NCI-H524 treated with DMSO at 0.1 percent for 48 hours (cell line): Measurements from ENCODE around the gene CFAP77.

ENCODE experiments used
- DNase-seq: peaks from one replicate; lab custom pipeline; 2025; lab: John Stamatoyannopoulos, UW

Gene CFAP77

GRCh38 chr9:132582786-132583583 lies 173.0 kb downstream of the CFAP77 start:
- DNase-seq: no peak

DNA sequence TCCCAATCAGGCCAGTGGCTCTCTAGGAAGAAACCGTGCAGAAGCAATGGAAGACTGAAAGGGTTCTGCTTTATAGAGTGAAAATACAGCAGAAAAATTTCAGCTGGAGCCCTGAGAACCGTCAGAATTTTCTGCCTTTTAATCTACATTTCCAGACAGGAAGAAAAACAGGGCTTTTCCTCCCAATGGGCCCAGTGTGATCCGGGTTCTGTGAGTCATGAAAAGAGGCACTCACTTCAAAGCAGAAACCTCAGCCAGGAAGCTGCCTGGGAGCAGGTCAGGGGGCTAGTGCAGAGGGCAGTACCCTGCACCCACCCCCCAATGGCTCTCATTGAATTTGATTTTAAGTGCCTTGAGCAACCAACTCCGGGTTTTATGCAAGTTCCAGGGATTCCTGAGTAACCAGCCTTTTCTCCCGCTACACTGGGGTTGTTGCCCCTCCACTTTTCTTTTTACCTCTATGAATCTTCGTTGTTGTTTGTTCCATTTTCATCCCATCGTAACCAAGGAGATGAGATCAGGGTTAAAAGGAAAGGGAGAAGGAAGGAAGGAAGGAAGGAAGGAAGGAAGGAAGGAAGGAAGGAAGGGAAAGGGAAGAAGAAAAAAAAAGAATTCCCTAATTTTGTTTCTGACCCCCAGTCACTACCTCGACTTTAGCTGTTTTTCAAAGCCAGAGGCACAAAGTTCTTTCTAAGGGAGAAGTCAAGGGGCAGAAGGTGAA lies 173.7 kb downstream of the CFAP77 start:
- no peak for DNase-seq

DNA sequence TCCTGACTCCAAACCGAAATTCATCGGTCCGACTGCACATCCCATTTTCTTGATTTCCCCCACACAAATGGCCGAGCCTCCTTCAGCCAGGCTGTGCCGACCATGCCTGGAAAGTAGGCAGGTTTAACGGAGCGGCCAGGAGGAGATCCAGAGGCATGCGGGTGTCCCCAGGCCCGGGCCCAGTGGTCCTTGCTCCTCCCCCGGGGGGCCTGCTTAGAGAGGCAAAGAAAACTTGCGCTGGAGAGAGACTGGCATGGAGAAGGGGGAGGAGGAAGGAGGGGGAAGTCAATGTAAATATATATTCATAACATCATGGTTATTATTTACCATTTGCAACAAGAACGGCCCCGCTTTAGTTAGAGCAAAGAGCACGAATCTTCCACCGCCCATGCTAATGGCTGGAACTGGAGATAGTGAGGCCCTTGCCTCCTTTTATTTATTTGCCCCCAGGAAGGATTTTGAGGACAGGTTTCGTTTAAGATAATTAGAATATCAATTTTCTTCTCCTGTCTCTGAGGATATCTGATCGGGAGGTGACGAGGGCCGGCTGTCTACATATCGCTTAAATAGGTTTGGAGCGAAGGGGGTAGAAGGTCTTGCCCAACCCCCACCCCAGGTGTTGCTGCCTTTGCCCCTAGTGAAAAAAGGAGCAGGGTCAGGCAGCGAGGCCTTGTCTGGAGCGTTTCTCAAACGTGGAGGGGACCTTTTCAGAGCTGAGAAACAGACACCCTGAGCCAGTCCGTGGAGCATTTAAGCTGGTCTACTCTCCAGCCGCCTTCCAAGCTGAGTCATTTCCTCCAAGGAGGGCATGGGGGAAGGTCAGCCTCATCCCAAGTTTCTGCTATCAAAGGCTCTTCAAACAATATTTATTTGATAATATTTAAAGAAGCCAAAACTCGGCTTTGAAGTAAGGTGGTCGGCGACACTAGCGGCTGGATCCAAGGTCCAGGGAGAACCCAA lies 174.9 kb downstream of the CFAP77 start:
- DNase-seq: no peak

DNA sequence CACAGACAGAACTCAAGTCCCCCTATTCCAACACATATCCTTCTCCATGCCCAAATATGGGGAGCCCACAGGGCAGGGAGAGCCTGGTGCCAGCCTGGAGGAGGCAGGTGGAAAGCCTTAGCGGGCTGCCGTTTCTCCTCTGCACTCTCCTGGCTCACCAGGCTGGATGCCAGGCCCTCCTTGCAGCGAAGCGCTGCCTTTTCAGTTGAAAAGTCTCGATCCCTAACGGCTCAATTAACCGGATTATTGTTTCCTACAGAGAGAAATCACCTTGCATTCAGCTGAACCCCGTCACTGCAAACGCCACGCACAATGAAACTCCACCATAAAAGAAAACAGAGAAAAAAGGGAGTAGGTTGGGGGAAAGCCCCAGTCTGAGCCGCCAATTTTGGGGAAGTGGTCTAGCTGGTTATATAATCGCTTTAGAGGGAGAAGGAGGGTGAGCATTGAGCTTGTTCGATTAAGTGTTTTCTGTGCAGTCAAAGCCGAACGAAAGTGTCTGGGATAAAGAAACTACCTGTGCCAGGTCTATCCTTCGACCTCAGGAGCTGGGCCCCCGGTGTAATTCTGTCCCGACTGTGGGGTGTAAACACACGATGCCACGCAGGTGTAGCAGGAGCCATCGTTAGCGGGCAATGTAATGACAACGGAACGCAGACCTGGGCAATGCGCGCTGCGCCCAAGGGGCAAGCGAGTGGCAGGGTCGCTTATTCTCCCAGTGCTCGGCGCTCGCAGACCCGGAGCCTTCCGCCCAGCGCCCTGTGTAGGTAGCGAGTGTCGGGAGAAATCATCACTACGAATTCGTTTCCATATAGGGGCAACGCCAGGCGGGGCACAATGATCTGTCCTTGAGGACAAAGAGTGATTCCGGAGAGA lies 176.2 kb downstream of the CFAP77 start:
- no peak for DNase-seq

GRCh38 chr9:132586830-132587591 lies 177.0 kb downstream of the CFAP77 start:
- DNase-seq: no peak

- no peak for DNase-seq
These were observed 177.6 kb downstream of the CFAP77 start for GRCh38 chr9:132587592-132587955.

DNA sequence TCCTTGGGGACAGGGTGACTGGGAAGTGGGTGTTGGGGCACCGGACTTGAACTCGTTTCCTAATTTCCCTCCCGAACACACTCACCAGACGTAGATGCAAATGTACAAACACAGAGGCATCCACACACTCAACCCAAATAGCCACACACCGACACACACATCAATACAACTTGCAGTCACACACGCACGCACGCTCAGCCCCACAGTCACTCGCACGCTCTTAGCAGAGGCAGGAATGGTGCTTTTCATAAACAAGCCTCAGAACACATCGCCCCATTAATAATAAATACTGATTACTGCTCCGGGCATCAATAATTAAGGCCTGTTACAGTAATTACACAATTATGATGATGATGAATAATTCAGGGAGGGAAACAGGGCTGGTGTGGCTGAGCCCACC lies 178.1 kb downstream of the CFAP77 start:
- DNase-seq: no peak

GRCh38 chr9:132588501-132589147 lies 178.6 kb downstream of the CFAP77 start:
- no peak for DNase-seq

DNA sequence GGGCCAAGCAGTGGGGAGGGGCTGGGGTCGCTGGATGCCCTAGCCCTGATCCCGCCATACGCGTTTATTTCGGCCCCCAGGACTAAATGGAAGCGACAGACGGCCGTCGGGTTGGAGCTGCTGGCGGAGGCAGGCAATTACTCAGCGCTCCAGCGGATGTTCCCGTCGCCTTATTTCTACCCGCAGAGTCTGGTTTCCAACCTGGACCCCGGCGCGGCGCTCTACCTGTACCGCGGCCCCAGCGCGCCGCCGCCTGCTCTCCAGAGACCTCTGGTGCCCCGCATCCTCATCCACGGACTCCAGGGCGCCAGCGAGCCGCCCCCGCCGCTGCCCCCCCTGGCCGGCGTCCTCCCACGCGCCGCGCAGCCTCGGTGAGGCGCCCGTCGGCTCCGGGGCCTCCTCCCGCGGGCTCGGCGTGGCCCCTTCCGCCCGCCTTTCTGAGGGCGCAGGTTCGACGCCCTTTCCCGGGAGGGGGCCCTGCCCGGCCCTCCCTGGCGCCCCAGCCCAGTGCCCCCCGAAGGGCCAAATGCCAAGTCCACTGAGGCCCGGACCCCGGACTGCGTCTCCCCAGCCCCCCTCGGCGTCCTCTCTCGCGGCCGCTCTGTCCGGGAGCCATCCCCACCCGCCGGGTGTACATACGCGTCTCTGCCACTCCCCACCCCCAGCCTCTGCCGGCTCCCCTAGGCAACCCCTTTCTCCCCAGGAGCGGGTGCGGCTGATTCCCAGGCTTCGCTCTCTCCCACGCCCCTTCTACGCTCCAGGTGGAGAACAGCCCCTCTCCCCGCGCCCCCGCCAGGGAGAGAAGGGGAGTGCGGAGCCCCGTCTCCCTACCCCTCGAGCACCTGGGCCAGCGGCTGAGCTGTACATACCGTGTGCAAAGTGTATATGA lies 179.4 kb downstream of the CFAP77 start:
- no peak for DNase-seq

GRCh38 chr9:132590037-132590317 lies 180.0 kb downstream of the CFAP77 start:
- no peak for DNase-seq

DNA sequence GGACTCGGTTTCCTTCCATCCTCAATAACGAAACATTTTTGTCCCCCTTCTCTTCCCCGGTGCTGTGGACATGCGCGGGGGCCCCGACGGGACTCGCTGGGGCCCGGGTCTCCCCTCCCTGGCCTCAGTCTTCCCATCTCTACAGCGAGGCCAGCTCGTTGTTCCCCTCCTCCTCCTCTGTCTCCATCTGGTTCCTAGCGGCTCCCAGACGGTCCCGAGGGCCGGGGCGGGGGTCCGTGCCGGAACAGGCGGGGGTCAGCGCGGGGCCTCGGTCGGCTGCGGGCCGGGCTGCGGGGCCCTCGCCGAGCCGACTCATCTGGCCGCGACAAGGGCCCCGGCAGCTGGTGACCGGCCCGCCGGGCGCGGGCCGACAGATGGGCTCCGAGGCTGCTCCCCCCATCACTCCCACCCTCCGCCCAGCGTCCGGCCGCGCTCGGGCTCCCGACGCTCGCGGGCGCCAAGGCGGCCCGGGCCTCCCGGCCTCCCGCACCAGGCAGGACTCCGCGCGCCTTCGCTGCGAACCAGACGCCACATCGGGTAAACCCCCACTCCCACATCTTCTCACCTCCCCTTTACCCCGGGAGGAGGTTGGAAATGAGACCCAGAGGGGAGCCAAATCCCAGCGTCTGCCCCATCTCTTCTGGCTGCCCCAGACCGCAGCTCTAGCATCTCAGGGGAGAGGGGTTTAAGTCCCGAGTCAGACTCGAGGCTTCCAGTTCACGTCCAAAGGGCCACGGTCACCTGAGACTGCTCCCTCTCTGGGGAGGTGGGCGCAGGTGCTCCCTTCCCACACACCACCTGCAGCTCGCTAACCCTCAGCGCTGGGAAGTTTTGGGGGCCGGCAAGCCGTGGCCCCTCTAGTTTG lies 180.5 kb downstream of the CFAP77 start:
- no peak for DNase-seq

DNA sequence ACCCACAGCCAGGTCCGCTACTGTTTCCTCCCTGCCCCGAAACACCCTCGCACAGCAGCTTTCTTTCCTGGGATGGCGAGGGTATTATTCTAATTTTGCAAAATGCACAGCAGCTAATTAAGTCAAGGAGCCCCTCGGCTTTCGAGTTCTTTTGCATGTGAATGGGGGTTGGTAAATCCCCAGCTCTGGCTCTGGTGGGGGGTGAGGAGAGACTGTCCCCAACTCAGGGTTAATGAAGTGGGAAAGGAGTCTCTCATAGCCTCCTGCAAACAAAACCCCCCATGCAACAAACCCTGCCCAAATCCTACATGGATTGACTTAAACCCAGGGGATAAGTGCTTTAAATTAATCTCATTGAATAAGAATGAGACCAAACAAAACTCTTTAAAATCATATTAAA lies 181.2 kb downstream of the CFAP77 start:
- DNase-seq: no peak

GRCh38 chr9:132591751-132592314 lies 181.8 kb downstream of the CFAP77 start:
- DNase-seq: no peak

GRCh38 chr9:132592451-132592850 lies 182.4 kb downstream of the CFAP77 start:
- no peak for DNase-seq

- no peak for DNase-seq
These were observed 184.4 kb downstream of the CFAP77 start for GRCh38 chr9:132594412-132594811.

GRCh38 chr9:132595319-132595718 lies 185.3 kb downstream of the CFAP77 start:
- DNase-seq: no peak

GRCh38 chr9:132596200-132596599 lies 186.2 kb downstream of the CFAP77 start:
- no peak for DNase-seq
